SH-SY5Y (cell line): Measurements from ENCODE around the gene FBXO31.

Experiments used
- GATA2 ChIP-seq: IDR thresholded peaks from 2 replicates; pipeline ENCODE4 v1.6.1; 2011; ENCODE audit warnings: mild to moderate bottlenecking, low read depth, low read length
- GATA3 ChIP-seq: IDR thresholded peaks from 2 replicates; pipeline ENCODE4 v1.6.1; 2011; ENCODE audit warnings: low read depth, mild to moderate bottlenecking, low read length, moderate library complexity

DNA sequence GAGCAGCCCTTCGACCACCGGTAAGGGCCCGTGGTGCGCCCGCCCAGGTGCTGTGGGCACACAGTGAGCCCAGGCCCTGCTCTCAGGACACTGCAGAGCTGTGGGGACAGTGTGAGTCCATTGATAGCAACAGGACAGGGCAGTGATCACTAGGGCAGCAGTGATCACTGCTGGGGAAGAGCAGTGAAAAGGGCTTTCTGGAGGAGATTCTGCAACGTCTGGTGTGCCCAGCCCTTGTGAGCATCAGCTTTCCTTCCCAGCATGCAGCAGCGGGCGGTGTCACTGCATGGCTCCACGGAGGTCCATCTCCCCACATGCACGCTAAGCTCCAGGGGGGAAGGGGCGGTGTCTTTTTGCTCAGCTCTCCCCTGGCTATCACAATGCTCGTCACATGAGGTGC is 40.7 kb upstream of the FBXO31 start:
- TF ChIP-seq GATA3: no peak
- TF ChIP-seq GATA2: no peak
